ENCODE data around the gene TMEM17. TPM values are rescaled to one million over a fixed set of nuclear protein-coding genes. Genes with fewer than 3 reads are reported as not detected.

TMEM17 gene
- total RNA-seq, 2 experiments from 2014 or later: not detected

- ChIA-PET CTCF (ENCODE audit: unreplicated experiment) (no interaction called here), POLR2A (interaction anchor here (0.6 to 0.9 kb wide), 2 partner anchors 15 to 481 kb away, joined by 3 to 4 read pairs; no protein-coding TSS in a partner anchor)
- no peaks in the 10 kb centered on the region for H3K4me1 ChIP-seq (ENCODE audit: insufficient read depth, low read length, poor library complexity, severe bottlenecking)
- no peak for DNase-seq (ENCODE audit: low spot score)
- no peaks in the 10 kb centered on the region for H4K20me1 ChIP-seq (ENCODE audit: insufficient read depth, low read length)
- H3K4me2 ChIP-seq (ENCODE audit: low read length): no peak overlapping the region
- no peak overlapping the region for H3K27ac ChIP-seq (ENCODE audit: low read depth, low read length, poor library complexity, severe bottlenecking)
- H3K9me2 ChIP-seq (ENCODE audit: insufficient read depth, low read length): no peaks in the 10 kb centered on the region
- no peaks in the 10 kb centered on the region for H3K79me2 ChIP-seq (ENCODE audit: insufficient read depth, low read depth, low read length)
- no peak overlapping the region for H3K4me3 ChIP-seq (ENCODE audit: low read depth, low read length, poor library complexity, severe bottlenecking)
- no peaks in the 10 kb centered on the region for H3K9me3 ChIP-seq (ENCODE audit: low read length)
- no TSS peak for BruUV-seq (replicated peaks)
- no peak overlapping the region for H2AFZ ChIP-seq (ENCODE audit: low read length)
- TF ChIP-seq EZH2phosphoT487 (IDR thresholded peaks at IDR 0.05; ENCODE audit: borderline replicate concordance, low read depth, low read length) (no peak), CTCF (conservative IDR thresholded peaks at IDR 0.05; ENCODE audit: low read length) (no peak)
- no peaks in the 10 kb centered on the region for H3K36me3 ChIP-seq (ENCODE audit: insufficient read depth, low read length)
- intact Hi-C loops (cut with micrococcal nuclease; ENCODE audit: unreplicated experiment): no loop called here
Measured at GRCh38 chr2:62466503-62466854, 39.5 kb downstream of the TMEM17 start.

DNA sequence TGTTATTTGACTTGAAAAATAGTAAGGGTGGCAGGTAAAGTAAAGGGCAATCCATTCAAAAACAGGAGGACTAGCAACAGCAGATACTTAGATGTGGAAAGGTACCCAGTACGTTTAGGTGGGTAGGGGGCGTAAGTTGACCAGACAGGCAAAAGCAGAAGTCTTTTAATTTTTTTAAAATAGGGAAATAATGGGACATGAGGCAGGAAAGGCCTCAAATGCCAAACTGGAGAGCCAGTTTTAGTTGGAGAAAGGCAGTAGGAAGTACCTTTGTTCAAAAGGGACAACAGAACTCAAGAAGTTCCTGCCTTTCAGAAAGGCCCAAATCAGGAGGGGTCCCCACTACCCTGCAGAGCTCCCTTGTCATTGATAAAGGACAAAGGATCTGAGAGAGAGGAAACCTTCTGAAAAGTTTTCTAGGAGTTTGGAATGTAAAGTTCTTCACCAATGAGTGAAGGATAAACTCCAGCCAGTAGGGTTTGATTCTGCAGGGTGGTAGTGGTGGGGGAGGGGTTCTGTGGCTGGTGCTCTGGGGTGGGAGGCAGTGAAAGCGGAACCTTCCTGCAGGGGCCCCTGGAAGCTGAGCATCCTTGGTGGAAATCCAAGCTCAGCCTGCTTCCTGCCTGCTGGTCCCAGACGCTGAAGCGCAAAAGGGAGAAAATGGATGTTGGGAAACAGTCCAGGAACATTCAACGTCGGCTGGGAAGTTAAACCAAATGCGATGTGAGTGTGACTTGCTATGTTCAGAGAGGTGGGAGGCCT, 40.1 kb downstream of the TMEM17 start:
- H3K27ac ChIP-seq (ENCODE audit: low read depth, low read length, poor library complexity, severe bottlenecking): no peak overlapping the region
- no peaks in the 10 kb centered on the region for H3K4me1 ChIP-seq (ENCODE audit: insufficient read depth, low read length, poor library complexity, severe bottlenecking)
- CTCF ChIA-PET (ENCODE audit: unreplicated experiment): no interaction called here
- no peaks in the 10 kb centered on the region for H3K79me2 ChIP-seq (ENCODE audit: insufficient read depth, low read depth, low read length)
- no peaks in the 10 kb centered on the region for H3K36me3 ChIP-seq (ENCODE audit: insufficient read depth, low read length)
- DNase-seq (ENCODE audit: low spot score): no peak
- intact Hi-C loops (cut with micrococcal nuclease; ENCODE audit: unreplicated experiment): no loop called here
- H4K20me1 ChIP-seq (ENCODE audit: insufficient read depth, low read length): no peaks in the 10 kb centered on the region
- no peaks in the 10 kb centered on the region for H3K9me2 ChIP-seq (ENCODE audit: insufficient read depth, low read length)
- no TSS peak for BruUV-seq (replicated peaks)
- no peak for TF ChIP-seq EZH2phosphoT487 (IDR thresholded peaks at IDR 0.05; ENCODE audit: borderline replicate concordance, low read depth, low read length)
- TF ChIP-seq CTCF (conservative IDR thresholded peaks at IDR 0.05; ENCODE audit: low read length): 0 out of 2 replicates have a peak, but pooled peaks have one; percentile 22
- no peak overlapping the region for H2AFZ ChIP-seq (ENCODE audit: low read length)
- no peak overlapping the region for H3K4me3 ChIP-seq (ENCODE audit: low read depth, low read length, poor library complexity, severe bottlenecking)
- POLR2A ChIA-PET: interaction anchor here (0.9 kb wide), 1 partner anchor 14 kb away, joined by 4 read pairs; no protein-coding TSS in a partner anchor
- no peaks in the 10 kb centered on the region for H3K9me3 ChIP-seq (ENCODE audit: low read length)
- H3K4me2 ChIP-seq (ENCODE audit: low read length): no peak overlapping the region

DNA sequence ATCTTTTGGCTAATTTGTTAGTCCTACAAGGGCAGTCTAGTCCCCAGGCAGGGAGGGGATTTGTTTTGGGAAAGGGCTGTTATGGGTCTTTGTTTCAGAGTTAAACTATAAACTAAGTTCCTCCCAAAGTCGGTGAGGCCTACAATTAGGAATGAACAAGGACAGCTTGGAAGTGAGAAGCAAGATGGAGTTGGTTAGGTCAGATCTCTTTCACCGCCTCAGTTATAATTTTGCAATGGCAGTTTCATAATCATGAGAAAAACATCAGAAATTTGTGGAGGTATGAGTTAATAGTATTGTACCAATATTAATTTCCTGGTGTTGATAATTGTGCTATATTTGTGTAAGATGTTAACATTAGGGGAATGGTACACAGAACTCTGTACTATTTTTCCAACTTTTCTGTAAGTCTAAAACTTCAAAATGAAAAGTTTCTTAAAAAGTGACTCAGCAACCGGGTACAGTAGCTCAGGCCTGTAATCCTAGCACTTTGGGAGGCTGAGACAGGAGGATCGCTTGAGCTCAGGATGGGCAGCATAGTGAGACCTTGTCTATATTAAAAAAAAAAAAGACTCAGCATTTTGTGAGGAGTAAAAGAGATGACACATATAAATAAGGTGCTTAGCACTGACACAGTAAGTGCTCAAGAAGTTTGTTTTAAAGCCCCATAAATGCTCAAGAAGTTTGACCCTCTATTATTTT, 40.8 kb downstream of the TMEM17 start:
- Histone ChIP-seq H4K20me1 (ENCODE audit: insufficient read depth, low read length) (no peaks in the 10 kb centered on the region), H3K4me1 (ENCODE audit: insufficient read depth, low read length, poor library complexity, severe bottlenecking) (no peaks in the 10 kb centered on the region), H3K27ac (ENCODE audit: low read depth, low read length, poor library complexity, severe bottlenecking) (no peak overlapping the region), H3K4me3 (ENCODE audit: low read depth, low read length, poor library complexity, severe bottlenecking) (no peak overlapping the region), H3K9me2 (ENCODE audit: insufficient read depth, low read length) (no peaks in the 10 kb centered on the region), H3K4me2 (ENCODE audit: low read length) (no peak overlapping the region), H3K9me3 (ENCODE audit: low read length) (no peaks in the 10 kb centered on the region), H3K36me3 (ENCODE audit: insufficient read depth, low read length) (no peaks in the 10 kb centered on the region), H3K79me2 (ENCODE audit: insufficient read depth, low read depth, low read length) (no peaks in the 10 kb centered on the region), H2AFZ (ENCODE audit: low read length) (no peak overlapping the region)
- BruUV-seq (replicated peaks): no TSS peak
- intact Hi-C loops (cut with micrococcal nuclease; ENCODE audit: unreplicated experiment): no loop called here
- CTCF ChIA-PET (ENCODE audit: unreplicated experiment): no interaction called here
- POLR2A ChIA-PET: no interaction called here
- DNase-seq (ENCODE audit: low spot score): no peak
- TF ChIP-seq CTCF (conservative IDR thresholded peaks at IDR 0.05; ENCODE audit: low read length): no peak
- no peak for TF ChIP-seq EZH2phosphoT487 (IDR thresholded peaks at IDR 0.05; ENCODE audit: borderline replicate concordance, low read depth, low read length)
